NCI-H748 (cell line): Measurements from ENCODE around the gene ARHGEF33.

Source experiments
- DNase-seq: peaks from one replicate; lab custom pipeline; 2025; ENCODE audit not compliant: unreplicated experiment; lab: John Stamatoyannopoulos, UW

ARHGEF33 gene

DNA sequence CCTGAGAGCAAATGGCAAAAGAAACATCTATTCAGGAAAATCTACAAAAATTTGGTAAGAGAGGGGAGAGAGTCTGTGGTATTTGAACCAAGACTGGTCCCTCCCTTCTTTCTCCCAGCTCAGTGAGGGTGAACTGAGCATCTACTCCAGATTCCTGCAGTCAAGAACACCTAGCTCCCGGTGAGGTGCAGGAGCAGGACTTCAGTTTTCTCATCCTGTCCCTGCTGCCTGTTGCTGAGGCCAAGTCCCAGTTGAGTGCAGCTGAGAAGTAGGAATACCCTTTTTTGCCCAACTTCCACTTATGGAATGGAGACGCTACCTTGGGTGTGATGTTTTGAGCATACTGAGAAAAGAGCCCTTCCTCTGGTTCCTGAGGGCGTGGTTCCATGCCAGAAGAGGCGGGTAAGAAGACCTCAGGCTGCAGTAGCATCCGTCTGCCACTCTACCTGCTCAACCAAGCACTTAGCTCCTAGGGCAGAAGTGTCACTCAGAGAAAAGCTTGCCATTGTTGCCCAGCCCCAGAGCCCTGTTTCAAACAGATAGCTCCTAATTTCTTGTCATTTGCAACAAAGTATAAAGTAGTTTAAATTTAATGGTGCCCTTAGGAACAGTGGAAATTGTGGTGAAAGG lies 118.3 kb downstream of the ARHGEF33 start:
- DNase-seq = no peak

DNA sequence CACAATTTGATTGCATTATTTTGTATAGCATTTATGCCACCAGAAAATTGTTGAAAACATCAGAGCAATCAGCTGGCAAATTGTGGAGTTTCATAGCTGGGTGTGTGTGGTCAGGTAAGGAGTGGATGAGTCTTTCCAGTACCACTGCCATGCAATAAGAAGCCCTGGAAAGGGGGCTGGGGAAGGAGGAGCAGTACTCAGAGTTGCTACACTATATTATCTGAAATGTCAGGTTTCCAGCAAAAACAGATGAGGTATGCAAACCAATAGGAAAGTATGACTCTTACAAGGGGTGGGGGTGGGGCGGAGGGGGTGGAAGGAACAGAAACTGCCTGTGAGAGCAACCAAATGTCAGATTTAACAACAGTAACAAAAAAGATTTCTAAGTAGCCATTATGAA lies 119.0 kb downstream of the ARHGEF33 start:
- DNase-seq = no peak

DNA sequence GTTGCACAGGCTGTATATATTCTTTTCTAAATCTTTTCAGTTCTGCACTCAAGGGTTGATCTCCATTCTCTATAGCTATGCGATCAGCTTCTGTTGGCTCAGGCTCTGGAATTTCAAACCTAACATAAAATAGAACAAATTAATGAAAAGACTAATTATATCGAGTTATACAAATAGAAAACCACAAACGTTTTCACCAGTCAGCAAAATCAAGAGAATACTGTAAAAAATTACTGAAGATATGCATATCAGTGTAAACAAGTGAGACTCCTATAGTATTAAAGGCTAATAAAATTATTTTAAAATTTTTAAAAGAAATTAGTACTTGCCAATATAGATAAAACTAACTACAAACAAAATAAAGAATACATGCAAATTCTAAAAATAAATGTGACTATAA lies 124.2 kb downstream of the ARHGEF33 start:
- DNase-seq = no peak

DNA sequence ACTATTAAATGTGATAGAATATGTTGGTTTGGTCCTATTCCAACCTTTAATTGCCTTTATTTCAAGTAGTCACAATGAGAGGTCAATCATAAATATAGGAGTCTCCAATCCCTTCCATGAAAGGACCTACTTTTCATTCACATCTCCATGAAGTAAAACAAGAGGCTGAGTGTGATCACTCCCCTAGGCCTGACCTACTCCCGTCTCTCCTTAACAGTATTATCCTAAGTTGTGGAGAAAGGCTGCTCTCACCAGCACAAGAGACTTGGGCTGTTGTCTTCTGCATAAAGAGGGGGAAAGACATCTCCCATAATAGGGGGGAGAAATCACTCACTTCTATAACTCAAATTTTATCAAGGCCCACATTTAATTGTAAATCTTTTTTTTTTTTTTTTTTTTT lies 125.7 kb downstream of the ARHGEF33 start:
- no peak for DNase-seq

DNA sequence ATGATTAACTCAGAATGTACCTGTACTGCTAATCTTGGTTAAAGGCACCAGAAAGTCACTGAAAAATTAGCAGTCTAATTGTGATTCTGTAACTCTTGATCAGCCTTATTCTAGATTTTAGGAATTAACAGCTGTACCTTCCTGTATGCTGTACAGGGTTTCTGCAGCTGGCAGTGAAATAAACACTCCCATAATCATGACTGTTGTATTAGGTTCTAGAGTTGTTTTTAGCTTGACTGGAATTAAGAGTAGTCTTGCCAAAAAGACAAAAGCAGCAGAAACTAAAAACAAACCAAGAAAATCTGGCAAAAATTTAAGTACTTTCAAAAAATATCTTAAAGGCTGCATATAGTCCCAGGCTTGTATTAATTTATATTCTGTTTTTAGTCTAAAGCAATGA lies 127.7 kb downstream of the ARHGEF33 start:
- no peak for DNase-seq

DNA sequence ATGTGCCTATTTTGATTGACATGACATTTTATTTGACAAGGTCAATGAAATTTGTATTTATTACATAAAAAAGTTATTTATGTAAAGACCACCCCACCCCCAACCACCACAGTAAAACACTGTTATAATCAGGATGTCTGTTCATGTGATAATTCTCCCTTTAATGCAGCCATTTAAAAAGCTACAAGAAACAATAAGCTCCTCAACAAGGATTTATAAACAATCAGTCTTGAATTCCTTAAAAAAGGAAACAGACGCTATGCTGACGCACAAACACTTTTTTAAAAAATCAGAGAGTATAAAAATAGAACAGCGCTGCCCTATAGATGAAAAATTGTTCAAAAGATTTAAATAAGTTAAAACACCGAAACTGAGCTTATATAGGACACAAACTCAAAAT lies 129.0 kb downstream of the ARHGEF33 start:
- DNase-seq = no peak

DNA sequence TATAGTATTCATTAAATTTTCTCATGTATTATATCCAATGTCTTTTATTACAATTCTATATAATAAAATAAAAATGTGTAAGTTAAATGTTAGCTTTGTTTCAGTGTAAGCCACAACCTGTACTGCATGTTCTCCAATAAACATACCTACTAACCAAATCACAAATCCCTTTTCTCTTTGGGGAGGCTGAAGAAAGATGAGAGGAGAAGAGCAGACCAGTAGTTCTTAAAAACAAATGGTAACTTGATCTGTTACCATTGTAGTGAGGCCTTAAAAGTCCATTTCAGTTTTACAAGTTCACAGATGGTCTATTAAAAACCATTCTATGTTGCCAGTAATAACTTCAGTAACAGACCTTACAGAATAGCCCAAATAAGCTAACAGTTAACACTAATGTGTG lies 130.7 kb downstream of the ARHGEF33 start:
- DNase-seq = no peak

DNA sequence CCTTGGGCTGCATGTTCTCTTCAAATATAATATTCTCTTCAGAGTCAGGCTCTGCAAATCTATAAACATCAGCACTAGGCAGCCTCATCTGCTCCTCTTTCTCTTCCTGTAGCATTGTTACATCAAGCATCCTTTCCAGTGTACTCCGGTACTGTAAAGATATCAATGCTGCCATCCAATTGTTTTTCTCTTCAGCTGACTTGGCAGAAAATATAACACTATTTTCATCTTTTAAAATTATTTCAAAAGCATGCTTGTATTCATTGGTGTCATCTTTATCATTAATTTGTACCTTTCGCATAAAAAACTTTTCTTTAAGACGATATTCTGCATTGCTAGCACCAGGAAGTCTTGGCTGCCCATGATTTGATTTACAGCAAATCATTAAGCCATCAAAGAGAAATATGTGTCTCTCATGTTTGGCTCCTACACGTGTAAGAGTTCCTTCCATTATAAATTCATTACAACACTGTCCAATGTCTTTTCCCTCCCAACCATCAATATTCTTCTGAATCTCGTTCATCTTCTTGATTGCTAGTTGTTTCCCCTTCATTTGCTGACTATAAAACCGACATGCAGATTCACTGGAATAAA lies 133.1 kb downstream of the ARHGEF33 start:
- no peak for DNase-seq

DNA sequence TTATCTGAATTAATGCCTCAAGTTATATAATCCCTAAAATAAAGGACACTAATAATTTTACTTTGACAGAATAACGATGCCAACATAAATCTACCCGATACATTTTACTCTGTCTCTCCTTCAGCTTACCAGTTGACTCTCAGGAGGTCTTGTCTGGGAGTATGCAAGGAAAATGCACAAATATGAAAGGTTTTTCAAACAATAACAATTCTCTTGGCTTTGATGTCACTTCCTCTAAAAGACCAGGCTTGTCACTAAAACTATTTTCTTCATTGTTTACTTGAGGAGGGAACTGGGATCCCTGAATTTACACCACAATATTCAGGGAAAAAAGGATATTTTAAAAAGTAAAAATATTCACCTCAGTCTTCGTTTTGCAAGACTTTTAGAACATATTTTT lies 134.0 kb downstream of the ARHGEF33 start:
- no peak for DNase-seq

DNA sequence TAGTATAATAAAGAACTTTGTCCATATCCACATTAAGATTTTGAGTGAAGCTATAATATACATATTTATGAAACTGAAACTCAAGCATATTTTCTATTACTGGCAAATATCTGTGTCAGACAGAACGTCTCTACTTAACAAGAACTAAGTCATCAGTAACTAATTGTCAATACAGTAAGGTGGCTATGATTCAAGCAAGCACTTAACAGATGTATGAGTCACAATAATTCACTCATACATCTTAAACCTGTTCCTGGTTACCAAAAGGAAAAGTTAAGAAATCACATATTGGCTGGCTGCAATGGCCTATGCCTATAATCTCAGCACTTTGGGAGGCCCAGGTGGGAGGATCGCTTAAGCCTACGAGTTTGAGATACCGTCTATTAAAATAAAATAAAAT lies 135.2 kb downstream of the ARHGEF33 start:
- DNase-seq = no peak
